GM21447 (cell line): ENCODE measurements around the gene MIPOL1.
"Not testable (repeated sequence)": the region's sequence is repeated elsewhere in the genome, so short reads cannot be mapped to it uniquely, and the experiment has no call there.

ENCODE experiments used
- ATAC-seq: cut with Tn5 transposase; IDR thresholded peaks from one replicate; pipeline ENCODE4 v1.9.1; 2021; ENCODE audit not compliant: unreplicated experiment

Gene MIPOL1

DNA sequence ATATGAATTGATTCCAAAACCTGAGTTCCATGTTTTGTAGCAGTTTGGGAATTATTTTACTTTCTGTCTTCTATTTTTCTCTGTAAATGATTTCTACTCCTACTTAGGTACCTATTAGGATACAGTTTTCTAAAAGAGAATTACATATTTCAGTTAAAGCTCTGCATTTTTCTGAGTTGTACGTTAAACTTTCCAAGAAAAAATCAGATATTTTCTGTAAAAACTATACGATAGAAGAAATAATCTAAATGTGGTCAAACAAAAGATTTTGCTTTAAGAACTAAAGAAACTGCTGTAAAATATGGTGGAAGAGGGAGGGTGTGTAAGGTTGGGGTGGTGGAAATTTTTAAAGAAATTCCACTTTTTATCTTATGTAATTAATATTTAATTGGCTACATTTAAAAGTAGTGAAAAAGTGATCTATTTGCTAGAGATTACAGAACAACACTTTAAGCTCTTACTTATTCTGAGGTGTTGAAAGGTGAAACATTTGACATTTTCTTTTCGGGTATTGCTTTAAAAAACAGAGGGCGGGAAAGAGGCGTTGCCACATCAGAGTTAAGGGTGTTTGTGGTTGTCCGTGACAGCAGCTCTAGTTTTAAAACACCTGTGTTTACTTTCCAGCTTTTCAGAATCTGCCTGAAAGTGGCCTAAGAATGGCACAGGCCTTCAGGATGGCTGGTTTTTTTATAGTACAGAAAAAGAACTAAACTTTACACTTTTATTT, 187.3 kb downstream of the MIPOL1 start:
- no peak for ATAC-seq

DNA sequence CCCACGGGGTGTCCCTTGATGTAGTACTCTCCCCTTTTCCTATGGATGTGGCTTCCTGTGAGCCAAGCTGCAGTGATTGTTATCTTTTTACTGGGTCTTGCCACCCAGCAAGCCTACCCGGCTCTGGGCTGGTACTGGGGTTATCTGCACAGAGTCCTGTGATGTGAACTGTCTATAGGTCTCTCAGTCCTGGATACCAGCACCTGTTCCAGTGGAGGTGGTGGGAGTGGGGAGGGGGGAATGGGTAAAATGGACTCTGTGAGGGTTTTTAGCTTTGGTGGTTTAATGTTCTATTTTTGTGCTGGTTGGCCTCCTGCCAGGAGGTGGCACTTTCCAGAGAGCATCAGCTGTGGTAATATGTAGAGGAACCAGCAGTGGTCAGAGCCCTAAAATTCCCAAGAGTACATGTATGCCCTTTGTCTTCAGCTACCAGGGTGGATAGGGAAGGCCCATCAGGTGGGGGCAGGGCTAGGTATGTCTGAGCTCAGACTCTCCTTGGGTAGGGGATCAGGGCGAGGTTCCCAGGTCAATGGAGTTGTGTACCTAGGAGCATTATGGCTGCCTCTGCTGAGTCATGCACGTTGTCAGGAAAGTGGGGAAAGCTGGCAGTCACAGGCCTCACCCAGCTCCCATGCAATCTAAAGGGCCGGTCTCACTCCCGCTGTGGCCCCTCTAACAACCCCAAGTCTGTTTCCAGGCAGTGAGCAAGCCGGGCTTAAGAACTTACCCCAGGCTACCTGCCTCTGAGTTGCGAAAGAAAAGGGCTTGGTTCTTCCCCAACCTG, 199.6 kb downstream of the MIPOL1 start:
- not testable (repeated sequence) for ATAC-seq

DNA sequence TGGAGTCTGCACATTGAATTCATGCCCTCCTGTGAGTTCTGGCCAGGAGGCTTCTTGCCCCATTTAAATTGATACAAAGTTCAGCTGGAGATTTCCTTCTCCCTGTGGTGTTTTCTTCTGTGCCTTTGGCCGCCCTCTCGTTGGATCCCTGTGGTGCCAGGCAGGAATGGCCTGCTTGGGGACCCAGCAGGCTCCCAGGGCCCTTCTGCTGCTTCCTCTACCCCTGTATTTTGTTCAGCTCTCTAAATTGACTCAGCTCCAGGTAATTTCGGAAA, 200.1 kb downstream of the MIPOL1 start:
- ATAC-seq: no peak

DNA sequence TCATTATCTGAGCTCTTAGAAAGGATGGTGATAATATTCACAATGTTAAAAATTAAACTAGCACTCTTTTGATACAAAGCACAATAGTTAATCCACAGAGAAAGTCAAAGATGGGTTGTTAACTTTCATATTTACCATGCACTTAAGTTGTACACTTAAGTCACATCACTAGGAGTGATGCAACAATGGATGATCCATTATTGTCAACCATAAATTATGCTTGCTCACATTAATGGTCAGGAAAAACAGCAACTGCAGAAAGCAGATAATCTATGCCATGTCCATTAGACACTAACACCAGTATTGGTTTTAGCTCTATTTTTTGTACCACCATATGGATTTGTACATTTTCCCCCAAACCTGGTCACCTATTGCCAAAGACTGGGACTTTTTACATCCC, 201.8 kb downstream of the MIPOL1 start:
- no peak for ATAC-seq

DNA sequence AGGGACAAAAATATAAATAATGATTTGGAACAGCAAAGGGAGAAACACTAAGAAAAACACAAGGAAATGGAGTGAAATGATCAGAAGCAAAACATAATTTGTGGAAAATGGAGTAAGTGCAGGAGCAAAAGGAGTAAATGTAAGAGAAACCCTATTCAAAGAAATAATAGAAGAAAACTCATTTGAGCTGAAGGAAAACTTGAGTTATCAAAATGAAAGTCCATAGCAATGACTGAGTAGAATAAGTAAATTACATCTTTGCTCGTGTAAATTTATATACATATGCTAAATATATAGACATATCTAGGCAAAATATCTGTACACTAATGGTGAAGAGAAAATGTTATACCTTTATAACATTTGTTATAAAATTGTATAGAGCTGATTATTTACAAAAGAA, 203.4 kb downstream of the MIPOL1 start:
- ATAC-seq: no peak

DNA sequence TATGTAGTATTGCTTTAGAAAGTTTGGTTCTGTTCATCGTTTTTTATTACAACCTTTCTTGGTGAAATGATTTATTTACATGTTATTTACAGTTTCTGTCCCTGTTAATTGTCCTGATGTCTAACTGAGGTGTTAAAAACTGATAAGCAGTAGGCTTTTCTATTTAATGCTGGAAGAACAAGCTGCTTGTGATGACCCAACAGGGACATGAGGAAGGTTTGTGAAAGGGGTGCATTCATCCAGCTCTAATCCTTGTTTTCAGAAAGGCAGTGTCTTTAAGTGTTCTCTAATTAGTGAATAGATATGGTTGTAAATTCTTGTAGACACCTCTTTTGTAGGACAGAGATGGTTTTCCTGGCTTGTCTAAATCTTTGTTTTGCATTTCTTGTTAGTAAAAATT, 205.9 kb downstream of the MIPOL1 start:
- no peak for ATAC-seq

DNA sequence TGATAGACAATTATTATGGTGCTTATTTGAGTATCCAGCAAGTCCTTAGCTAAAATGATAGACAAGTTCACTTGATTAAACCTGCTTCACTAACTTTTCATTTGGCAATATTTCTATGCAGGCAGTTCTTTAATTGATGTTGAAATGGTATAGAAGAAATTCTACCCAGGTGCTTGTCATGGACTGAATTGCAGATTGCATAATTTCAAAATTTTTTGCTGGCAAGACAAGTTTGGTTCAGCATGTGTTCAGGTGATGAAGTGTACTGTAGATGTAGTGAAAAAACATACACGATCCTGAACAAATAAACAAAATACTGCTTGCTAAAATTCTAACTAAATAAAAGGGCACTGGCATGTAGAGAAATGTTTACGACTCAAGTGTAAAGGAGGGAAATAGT, 208.4 kb downstream of the MIPOL1 start:
- ATAC-seq: no peak

DNA sequence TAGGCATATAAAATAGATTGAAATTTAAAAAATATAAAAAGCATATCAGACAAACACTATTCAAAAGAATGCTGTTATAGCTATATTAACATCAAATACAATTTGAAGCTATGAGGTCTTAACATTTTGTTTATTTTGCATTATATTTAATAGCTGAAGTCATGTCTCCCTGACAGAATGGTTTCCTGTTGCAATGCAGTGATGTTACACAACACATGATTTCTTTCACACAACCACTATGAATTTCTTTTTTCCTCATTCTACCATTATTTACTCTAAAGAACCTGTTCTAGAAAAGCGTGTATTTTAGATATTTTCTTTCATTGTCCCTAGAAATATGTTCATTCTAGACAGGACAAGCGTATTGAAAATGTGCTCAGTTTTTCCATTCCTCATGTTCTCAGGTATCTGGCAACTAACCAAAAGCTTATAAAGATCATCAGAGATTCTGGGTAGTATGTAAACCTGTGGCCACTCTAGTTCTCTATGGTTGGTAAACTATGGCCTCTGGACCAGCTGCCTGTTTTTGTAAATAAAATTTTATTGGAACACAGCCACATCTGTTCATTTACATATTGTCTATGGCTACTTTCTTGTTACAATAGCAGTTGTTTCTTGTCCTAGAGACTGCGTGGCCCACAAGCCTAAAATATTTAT, 213.5 kb downstream of the MIPOL1 start:
- ATAC-seq: no peak

DNA sequence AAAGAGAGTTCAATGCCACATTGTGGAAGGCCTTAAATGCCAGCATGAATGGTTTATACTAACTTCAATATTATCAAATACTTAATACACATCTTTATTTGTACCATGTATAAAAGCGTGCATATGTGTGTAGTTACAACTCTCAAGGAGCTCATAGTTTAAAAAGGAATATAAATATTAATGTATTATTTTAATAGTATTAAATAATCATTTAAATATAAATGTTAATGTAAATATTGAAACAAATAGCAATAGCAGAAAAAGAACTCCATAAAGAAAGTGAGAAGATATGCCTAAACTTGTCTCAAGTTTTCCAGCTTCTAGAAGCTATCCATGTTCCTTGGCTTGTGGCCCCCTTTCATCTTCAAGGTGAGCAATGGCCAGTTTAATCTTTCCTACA, 215.3 kb downstream of the MIPOL1 start:
- no peak for ATAC-seq

DNA sequence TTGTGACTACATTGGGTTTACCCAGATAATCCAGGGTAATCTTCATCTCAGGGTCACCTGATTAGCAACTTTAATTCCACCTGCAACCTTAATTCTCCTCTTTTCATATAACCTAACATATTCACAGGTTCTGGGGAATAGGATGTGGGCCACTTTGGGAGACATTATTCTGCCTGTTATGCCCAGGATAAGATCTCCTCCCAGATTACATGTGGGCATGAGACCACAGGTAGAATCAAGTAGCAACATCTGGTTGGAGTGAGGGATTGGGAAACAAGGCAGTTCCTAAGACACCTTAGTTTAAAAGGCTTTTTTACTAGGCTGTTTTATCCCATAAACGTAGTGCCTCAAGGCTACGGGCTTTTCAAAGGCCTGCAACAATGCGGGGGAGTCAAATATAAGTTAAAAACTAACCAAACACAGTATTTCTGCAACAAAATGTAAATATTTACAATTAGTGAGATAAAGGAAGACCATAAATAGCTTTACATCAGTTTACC, 215.8 kb downstream of the MIPOL1 start:
- no peak for ATAC-seq

DNA sequence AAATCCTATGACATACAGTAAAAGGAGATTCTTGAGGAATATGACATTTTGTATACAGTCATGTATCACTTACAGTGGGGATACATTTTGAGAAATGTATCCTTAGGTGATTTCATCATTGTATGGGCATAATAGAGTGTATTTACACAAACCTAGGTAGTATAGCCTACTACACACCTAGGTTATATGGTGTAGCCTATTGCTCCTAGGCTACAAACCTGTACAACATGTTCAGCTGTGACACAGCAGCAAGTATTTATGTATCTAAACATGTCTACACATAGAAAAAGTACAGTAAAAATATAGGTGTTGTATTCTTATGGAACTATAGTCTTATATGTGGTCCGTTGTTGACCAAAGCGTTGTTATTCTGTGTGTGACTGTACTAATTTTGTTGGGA, 218.5 kb downstream of the MIPOL1 start:
- ATAC-seq: no peak

DNA sequence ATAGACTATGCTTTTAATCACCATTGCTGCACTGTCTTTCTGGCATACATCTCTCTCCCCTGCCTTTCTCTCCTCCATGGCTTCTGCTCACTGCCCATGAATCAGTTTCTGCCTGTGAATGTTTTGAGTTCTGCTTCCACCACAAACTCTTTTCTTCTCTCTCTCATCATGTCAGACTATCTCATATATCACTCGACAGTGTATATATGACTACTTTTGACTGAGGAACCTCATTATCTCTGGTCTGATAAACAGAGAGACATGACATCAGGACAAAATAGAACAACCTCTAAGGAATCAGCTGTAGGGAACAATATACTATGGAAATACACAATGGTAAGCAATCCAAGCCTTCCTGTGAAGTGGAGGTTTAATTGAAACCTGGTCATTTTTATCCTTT, 219.4 kb downstream of the MIPOL1 start:
- no peak for ATAC-seq

DNA sequence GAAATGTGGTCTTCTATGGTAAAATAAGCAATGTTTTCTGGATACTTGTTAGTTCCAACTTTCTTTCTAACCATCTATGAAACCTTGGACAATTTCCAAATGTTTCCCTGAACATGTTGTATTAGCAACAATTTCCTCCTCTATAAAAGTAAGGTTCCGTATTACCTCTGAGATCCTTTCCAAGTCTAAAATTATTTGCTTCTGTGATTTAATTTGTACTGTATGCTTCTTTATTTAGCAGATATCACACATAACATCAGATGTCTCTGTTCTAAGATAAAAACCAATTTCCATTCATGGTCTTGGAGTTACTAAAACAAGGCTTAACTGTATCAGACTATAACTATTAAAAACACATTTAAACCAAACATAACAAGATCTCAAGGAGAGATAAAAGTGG, 220.1 kb downstream of the MIPOL1 start:
- ATAC-seq: no peak

DNA sequence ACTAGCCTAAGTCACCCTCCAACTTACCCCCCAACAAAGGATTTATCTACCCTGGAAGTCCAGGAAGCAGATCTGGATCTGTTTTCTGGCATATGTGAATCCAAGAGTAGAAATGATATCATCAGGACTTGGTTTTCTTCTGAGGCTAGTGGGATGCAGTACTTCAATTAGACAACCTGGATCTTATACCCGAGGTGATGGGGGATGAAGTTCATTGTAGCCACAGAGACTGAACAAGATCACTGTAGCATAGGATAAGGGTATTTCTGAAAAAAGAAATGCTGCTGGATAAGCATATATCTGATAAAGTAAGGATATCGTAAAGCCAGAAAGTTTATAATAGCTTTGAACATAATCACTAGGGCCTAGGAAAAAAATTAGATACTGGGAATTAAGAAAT, 222.9 kb downstream of the MIPOL1 start:
- ATAC-seq: no peak

DNA sequence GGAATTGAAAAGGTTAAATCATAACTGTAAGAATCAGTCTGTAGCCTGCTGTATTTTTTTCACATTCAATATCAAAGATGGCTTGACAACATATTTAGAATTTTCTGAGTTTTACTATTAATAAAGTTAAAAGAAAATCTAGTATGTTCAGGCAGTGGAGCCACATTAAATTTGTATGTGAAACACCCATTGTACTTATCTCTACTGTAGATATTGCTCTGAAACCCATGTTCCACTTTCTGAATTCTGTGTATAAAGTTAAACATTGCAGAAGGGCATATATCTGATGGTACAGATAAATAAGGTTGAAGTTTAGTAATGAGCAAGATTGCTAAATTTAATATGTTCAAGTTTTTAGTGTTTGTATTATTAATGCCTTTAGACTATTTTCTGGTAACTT, 224.6 kb downstream of the MIPOL1 start:
- no peak for ATAC-seq

DNA sequence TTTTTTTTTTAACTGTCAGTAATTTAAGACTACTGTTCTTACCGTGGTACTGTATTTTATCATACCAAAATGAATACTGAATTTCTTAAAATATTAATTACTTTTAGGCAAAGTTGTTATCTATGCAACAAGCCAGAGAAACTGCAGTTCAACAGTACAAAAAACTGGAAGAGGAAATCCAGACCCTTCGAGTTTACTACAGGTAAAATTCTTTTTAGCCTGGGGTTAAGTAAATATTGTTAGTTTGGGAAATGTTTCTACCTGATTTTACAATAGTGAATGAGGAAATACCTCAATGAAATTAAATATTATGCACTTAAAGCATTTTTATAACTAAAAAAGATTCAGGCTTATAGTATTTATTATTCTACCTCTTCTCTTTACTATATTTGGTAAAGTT, 225.0 kb downstream of the MIPOL1 start:
- ATAC-seq: no peak

DNA sequence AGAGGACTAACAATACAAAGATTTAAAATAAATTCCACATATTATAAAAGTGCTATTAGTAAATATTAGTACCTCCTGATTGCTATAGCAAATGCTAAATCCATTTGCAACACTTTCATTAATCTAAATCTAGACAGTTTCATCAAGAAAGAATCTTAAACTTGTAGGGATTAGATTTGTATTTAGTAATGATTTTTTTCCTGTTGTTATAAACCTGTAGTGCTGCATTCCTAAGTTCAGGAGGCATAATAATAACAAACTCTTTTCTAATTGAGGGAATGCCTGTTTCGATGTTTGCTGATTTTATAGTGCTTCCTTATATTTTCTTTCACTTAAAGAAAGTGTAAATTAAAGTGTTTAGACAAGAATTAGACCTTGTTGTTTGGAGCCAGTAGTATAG, 231.2 kb downstream of the MIPOL1 start:
- ATAC-seq: no peak

DNA sequence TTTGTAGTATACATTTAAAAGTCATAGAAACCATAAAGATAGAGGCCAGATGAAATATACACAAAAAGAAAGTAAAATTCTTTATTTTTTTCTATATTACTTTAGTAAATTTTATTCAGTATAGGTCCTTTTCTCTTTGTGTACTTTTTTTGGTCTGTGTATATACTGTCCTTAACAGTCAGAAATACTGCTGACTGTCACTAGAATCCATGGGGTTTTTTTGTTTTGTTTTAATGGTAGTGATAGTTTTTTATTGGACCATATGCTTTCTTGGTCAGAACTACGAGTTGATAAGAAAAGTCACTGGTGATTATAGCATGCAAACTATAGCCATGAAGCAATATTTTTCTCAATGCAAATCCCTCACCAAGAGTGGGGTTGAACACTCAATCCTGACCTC, 231.9 kb downstream of the MIPOL1 start:
- no peak for ATAC-seq

DNA sequence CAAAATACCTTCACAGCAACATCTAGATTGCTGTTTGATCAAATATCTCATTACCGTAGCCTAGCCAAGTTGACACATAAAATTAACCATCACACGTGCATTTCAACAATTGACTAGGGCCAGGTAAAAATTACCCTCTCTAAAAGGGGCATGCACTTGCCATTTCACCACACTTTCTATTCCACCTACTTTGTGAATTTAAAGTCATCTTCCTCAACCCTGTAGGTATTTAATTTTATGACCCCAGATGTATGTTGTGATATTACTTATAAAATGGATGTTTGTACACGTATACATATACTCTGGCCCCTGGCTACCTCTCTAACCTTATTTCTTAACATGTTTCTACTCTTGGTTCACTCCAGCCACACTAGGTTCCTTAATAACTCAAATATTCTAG, 237.1 kb downstream of the MIPOL1 start:
- ATAC-seq: no peak

DNA sequence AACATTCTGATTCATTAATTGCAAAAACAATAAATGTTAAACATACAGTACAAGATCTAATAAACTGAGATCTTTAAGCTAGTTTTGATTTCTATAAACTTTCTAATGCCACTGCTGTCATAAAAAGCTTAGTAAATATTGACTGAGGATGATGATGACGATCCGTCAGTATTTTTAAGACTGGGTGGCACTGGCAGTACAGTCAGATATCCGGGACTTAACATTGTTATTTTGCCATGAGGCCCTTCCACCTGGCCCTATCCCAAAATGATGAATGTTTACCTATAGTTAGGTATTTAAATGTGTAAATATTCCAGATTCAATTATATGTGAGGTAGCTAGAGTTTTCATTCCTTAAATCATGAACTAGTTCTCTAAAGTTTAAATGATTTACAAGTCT, 238.8 kb downstream of the MIPOL1 start:
- ATAC-seq: no peak

DNA sequence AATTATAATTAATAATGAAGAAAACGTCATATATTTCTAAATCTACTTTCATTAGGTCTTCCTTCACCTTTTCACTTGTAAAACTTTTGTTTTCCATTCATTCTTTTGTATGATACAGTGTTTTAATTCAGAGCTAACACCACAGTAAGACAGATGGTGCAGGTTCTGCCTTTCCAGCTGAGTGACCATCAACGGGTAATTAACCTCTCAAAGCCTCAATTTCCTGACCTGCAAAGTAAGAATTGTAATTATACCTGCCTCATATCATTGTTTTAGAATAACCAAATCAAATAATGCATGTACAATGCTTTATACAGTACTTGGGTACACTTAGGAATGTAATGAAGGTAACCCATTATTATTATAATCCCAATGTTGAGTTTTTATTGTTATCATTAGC, 239.8 kb downstream of the MIPOL1 start:
- ATAC-seq: no peak

DNA sequence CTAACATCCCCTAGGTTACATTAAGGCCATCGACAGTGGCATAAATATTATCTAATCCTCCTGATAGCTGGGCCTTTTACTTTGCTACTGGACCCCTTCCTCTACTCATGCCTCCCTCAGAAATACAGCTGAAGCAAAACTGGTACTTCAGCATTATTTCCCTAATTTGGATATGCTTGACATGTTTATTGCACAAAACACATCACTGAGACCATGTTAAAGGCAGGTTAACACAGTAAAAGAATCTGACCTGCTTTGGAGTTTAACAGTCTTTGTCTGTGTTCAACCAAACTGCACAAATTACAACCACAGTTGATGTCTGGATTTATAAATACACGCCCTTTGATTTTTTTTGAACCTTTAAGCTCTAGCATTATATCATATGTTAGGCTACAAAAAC, 240.7 kb downstream of the MIPOL1 start:
- no peak for ATAC-seq
